Activated CD8-positive, alpha-beta memory T cell treated with anti-CD3 and anti-CD28 coated beads for 24 hours (primary cell): ENCODE data around the gene ELOVL3.

Experiments used
- DNase-seq: peaks from one replicate; pipeline ENCODE4 v3.0.0-alpha.2; 2020

The ELOVL3 gene

GRCh38 chr10:102261196-102261595 lies 35.1 kb downstream of the ELOVL3 start:
- DNase-seq = no peak

- DNase-seq = no peak
These were observed 35.7 kb downstream of the ELOVL3 start for GRCh38 chr10:102261842-102262241.

GRCh38 chr10:102262744-102263370 lies 36.8 kb downstream of the ELOVL3 start:
- no peak for DNase-seq

- no peak for DNase-seq
These were observed 38.3 kb downstream of the ELOVL3 start for GRCh38 chr10:102264371-102264770.

GRCh38 chr10:102266670-102267069 lies 40.6 kb downstream of the ELOVL3 start:
- no peak for DNase-seq

- DNase-seq = no peak
These were observed 41.6 kb downstream of the ELOVL3 start for GRCh38 chr10:102267748-102268147.

GRCh38 chr10:102268375-102268888 lies 42.3 kb downstream of the ELOVL3 start:
- DNase-seq = no peak

- DNase-seq = no peak
These were observed 42.9 kb downstream of the ELOVL3 start for GRCh38 chr10:102269017-102269416.

GRCh38 chr10:102274062-102274461 lies 48.0 kb downstream of the ELOVL3 start:
- no peak for DNase-seq

GRCh38 chr10:102275343-102275742 lies 49.2 kb downstream of the ELOVL3 start:
- DNase-seq = no peak

- DNase-seq = no peak
These were observed 53.0 kb downstream of the ELOVL3 start for GRCh38 chr10:102279104-102279503.
